ENCODE measurements around the gene SCN1B.
"Not testable (repeated sequence)": the region's sequence is repeated elsewhere in the genome, so short reads cannot be mapped to it uniquely, and the experiment has no call there.

Gene SCN1B

DNA sequence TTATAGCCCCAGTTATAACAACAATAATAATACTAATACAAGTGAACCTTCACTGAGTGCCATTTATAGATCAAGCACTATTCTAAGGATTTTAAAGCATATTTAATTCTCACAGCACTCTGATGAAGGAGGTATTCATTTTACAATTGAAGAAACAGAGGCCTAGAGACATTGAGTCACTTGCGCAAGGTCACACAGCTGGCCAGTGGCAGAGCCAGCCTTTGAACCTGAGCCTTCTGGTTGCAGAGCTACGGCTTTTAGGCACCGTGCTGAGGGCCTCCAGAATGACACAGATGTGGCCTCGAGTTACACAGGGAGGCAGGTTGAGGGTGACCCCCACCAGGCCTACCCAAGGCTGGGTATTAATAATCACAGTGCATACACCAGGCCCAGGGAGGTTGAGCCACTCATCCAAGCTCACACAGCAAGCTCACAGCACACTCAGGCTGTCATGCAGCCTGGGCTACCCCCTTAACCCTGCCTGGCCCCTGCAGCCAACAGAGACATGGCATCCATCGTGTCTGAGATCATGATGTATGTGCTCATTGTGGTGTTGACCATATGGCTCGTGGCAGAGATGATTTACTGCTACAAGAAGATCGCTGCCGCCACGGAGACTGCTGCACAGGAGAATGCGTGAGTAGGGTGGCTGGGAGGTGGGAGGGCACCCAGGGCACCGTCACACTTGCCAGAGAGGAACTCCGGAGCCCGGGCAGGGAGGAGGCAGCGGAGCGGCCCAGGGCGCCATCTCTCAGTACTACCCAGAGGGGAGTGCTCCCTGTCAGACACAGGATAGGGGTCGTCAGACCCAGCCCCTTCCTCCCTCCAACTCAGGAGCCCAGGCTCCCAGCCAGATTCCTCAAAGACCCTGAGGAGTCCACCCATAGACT lies 8.6 kb downstream of the SCN1B start:
- no peak for DNase-seq

DNA sequence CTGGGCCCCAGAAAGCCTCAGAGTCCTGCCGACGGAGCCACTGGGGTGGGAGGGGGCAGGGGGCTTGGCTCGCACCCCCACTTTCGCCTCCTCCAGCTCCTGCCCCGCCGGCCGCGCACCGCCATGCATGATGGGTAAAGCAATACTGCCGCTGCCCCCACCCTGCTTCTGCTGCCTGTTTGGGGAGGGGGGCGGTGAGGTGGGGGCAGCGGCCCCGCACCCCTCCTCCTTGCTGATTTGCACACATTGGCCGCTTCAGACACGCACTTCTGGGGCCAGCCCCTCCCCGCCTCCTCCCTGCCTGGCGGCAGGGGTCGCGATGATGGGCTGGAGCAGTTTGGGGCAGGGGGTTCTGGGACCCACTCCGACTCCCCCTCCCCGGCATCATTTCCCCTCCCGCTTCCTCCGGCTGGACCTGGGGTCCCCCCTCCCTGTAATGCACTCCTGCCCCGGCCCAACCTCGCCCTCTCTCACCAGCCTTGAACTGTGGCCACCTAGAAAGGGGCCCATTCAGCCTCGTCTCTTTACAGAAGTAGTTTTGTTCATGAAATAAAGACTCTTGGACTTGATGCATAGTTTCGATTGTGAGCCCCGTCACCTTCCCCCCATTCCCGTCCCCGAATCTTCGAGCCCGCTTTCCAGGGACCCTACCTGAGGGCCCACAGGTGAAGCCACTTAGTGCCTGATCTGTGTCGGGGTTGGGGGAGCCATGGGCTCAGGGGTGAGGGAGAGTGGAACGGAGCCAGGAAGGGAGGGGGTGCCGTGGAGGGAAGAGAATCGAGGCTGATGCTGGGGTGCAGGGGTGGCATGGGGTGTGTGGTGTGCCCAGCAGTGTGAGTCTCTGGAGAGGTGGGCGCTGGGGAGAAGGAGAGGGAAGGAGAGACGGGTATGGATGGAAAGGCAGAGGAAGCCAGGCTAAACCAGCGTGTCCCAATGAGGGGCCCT lies 9.9 kb downstream of the SCN1B start:
- no peak for DNase-seq

DNA sequence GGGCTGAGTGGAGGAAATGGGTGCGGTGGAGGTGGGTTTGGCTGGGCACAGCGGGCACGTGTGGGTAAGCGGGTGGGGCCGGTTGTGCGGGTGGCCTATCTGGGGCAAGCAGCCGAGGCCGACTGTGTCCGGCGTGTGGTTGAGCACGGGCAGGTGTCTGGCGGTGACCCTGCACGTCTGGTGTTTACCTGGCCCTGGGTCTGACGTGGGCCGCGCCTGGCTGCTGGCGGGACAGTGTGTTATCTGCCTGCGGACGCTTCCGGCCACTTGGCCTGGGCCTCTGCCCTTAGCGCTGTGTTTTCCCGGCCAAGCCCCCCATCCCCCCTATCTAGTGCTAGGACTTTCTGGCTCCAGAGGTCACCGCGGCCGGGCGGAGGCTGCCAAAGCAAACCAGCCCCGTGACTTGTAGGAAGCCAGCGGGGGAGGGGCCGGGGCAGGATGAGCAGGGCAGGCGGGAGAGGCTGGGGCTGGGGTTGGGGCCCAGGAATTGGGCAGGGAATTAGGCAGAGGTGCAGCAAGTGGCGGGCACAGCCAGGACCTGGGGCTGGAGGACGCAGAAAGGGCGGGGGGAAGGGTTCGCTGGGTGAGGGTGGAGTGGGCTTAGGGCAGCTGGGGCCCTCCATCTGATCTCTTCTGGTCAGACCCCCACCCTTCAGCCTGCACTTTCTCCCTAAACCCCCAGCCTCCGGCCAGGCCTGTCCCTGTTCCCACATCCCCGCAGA lies 10.7 kb downstream of the SCN1B start:
- DNase-seq: peak; percentile 28

DNA sequence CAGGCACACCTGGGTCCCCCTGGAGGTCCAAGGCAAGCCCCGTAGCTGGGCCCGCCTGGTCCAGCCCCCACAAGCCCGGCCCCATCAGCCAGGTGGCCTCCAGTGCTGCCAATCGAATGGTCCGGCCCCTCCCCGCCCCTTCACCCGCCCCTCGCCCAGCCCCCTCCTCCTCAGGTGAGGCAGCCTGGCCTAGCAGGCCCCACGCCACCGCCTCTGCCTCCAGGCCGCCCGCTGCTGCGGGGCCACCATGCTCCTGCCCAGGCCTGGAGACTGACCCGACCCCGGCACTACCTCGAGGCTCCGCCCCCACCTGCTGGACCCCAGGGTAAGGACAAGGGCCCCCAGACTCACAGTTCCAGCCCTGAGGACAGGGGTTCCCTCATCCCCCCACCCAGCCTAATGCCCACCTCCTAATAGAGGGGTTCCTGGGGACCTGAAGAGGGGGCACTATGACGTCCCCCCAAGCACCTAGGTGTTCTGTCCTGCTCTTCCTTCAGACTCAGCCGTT lies 11.3 kb downstream of the SCN1B start, which contains the start of gene HPN:
TSS of gene HPN (plus strand) at position 174 of the 508 bp plus-strand sequence. CDS start 786 bp downstream, outside the sequence.
- DNase-seq: no peak

DNA sequence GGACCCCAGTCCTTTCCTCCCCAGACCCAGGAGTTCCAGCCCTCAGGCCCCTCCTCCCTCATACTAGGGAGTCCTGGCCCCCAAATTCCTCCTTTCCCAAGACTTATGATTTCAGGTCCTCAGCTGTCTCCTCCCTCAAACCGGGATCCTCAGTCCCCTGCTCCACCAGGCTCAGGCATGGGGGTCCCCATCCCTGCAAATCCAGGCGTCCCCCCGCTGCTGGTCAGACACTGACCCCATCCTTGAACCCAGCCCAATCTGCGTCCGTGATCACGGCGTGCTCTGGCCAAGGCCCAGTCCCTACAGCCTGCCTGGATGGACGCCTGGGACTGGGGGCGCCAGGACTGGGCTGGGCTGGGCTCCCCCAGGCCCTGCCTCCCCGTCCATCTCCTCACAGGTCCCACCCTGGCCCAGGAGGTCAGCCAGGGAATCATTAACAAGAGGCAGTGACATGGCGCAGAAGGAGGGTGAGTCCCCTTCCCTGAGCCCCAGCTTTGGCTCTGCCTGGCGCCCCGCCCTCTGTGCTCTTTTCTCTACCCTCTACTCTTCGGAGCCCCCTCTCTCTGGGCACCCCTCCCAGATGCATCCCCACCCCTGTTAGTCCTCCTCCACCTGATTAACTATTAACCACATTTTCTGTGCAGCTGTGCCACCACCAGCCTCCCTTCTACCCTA lies 11.9 kb downstream of the SCN1B start:
- DNase-seq: no peak

DNA sequence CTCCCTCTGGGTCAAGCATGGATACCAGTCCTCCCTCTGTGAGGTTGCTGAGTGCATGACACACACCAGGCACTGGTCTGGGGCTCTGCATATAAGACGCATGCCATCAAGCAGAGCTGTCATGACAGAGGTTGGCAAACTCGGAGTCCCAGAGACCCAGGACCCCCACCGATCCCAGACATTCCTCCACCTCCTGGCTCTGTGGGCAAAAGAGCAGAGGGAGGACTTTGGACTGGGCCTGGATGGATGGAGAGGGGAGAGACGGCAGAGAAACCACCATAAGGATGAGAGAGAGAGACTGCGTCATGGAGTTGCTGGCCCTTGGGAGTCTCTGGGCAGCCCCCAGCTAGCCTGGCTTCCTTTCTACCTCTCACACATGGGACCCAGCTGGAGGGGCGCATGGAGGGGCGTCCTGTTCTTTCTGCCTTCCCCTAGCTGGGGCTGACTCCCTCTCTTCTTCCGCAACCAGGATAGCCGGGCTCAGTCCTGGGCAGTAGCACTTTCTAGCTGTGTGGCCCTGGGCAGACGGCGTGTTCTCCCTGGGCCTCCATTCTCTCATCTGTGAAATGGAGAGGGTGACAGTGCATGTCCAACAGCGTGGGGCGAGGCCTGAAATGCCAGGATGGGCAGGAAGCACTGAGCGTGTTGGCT lies 12.8 kb downstream of the SCN1B start:
- no peak for DNase-seq

DNA sequence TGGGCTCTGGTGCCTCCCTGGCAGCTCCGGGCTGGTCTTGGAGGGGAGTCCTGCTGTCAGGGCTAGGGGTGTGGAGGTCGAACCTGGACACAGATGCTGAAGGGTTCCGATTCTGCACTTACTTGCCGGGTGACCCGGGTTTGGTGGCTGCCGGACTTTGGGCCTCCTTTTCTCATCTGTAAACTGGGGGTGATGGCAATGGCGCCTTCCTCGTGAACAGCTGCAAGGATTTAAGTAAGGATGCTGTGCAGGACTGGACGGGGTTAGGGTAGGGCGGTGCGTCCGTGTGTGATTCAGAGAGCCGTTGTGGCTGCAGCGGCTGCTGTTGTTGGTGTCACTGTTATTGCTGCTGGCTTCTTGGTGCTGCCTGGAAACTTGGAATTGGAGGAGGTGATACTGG lies 13.6 kb downstream of the SCN1B start:
- DNase-seq: no peak

DNA sequence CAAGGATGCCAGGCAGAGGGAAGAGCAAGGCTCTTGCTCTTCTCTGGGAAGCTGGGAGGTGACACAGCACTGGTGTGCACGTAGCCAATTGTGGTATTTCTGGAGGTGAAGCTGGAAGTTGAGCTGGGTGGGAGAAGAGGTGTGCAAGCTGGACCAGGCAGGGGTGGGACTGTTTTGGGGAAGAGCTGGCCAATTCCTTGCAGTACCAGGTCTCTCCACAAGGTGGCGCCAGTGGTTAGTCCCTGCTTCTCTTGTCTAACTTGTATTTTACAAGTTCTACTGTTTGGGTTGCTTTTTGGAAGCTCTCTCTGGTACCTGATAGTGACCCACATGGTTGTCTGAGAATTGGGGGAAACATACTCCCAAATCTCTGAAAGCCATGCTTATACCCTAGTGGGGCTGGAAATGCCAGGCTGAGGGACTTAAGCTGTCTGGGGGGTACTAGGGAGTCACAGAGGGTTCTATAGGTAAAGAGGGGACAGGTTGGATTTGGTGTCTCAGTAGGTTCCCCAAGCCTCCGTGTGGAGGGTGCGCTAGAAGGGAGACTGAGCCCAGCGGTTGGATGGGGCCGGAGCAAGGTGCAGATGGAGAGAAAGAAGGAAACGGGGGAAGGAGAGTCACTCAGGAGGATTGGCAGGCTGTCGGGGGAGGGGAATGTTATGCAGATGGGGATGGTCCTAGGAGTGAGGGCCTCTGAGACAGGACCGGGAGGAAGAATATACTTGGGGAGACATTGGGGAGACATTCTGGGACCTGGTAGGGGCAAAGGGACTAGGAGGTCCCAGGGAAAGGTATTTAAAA lies 14.2 kb downstream of the SCN1B start:
- DNase-seq: peak; percentile 59

DNA sequence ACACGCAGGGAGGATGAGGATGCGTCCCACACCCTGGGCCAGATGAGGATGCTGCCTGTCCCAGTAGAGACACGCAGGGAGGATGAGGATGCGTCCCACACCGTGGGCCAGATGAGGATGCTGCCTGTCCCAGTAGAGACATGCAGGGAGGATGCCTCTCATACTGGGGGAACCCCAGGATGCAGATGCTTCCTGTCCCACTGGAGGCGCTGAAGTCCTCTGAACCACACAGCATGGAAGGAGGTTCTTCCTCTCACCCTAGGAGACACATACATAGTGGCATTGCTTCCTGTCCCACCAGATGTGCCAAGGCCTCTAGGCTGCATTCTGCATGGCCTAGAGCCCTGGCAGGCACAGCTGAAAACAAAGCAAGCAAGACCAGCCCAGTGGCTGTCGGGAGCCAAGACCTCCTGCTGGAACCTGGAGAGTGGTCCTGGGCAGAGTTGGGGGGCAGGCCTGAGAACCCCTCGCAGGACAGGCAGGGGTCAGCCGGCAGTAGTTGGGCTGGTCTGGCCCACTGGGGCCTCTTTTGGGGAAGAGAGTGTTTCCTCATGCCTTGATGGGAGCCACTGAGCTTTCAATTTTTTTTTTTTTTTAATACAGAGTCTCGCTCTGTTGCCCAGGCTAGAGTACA lies 15.5 kb downstream of the SCN1B start:
- DNase-seq: peak; percentile 44

DNA sequence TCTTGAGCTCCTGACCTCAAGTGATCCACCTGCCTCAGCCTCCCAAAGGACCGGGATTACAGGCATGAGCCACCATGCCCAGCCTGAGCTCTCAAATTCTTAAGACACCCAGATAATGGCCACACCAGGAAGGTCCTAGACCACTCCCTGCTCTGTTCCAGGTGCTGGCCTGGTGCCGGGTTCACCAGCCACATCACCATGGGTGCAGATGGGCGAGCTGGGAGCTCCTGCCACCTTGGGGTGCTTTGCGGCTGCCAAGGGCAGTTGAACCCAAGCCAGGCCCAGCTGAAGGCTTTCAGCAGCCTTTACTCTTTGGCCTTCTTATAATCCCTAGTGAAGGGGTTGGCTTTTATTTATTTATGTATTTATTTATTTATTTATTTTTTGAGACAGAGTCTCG lies 16.2 kb downstream of the SCN1B start:
- DNase-seq: no peak

DNA sequence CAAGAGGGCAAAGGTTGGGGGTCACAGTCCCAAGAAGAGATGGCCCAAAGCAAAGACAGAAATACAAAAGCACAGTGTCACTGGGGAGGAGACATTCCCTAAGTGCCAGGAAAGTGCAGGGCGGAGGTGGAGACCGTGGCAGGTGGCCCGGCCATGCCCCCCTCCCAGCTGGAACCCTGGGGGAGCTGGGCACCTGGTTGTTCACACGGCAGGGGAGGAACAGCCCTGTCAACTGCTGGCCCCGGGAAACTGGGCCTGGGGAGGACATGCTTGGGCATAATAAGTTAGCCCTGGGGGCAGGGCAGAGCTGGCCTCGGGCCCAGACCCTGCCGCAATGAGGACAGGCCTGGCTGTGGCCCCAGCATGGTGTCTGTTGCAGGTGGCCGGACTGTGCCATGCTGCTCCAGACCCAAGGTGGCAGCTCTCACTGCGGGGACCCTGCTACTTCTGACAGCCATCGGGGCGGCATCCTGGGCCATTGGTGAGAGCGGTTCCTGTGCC lies 18.7 kb downstream of the SCN1B start:
- DNase-seq: no peak

DNA sequence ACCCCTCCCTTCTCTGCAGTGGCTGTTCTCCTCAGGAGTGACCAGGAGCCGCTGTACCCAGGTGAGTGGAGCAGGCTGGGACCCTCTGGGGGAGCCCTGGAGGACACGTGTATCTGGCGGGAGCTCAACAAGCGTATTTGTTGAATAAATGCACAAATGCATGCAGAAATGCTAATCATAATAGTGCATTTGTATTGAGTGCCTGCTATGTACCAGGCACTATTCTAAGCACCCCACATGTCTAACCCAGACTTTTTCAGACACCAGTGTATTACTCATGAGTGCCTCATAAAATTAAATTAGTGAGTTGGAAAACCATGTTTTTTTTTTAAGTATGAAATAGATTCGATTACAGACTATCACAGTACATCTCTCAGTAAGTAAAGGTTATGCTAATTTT lies 19.2 kb downstream of the SCN1B start:
- DNase-seq: no peak

DNA sequence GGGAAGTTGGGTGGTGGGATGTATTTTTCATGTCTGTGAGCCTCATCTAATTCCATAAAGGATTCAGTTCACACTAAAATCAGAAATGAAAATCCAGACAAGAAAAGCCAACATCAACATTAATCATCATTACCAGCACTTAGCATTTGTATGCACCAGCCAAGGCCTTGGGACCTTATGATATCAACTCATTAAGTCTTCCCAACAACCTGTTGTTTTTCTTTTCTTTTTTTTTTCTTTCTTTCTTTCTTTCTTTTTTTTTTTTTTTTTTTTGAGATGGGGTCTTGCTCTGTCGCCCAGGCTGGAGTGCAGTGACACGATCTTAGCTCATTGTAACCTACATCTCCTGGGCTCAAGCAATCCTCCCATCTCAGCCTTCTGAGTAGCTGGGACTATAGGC lies 20.4 kb downstream of the SCN1B start:
- DNase-seq: not testable (repeated sequence)

DNA sequence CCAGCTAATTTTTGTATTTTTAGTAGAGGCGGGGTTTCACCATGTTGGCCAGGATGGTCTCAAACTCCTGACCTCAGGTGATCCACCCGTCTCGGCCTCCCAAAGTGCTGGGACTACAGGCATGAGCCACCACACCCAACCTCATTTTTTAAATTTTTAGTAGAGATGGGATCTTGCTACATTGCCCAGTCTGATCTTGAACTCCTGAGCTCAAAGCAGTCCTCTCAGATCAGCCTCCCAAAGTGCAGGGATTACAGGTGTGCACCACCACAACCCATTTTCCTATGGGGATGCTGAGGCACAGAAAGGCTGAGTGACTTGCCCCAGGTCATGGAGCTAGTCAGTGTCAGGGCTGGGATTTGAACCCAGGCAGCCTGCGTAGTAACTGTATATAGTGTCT lies 21.0 kb downstream of the SCN1B start:
- not testable (repeated sequence) for DNase-seq

DNA sequence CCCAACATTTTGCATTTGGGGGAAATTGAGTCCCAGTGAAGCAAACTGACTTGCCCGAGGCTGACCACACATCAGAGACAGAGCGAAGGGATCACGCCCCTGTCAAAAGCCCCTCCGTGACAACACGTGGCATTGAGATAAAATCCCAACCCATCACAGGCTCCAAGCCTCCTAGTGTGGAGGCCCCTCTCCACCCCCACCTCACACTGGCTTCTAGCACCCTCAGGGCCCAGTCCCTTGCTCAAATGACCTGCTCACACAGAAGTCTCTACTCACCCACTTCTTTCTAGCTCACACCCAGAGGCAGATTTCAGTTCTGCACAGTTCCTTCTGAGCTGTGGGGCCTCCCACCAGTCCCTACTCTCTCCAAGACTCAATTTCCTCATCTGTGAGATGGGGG lies 21.5 kb downstream of the SCN1B start:
- no peak for DNase-seq

DNA sequence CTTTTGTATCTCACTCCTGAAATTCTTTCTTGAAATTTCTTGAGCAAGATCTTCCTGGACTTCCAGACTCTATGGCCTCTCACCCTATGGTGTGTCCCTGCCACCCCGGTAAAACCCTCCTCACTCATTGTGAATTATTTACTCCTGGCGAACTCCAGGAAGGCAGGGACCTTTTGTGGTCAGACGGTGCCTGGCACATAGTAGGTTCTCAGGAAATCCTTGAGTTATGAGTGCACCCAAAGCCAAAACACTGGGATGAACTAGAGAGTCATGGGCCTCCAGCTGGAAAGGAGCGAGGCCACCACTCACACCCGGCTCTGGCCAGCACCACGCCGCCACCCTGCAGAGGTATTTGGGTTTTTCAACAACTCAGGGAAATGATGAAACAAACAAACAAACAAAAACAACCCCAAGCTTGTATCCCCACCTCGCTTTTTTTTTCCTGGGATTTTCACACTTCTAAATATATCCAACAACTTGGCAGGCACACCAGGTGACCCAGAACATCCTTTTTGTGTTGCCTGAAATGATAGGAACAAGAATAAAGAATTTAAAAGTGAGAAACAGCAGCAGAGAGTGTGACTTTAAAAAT lies 22.4 kb downstream of the SCN1B start:
- DNase-seq: no peak

DNA sequence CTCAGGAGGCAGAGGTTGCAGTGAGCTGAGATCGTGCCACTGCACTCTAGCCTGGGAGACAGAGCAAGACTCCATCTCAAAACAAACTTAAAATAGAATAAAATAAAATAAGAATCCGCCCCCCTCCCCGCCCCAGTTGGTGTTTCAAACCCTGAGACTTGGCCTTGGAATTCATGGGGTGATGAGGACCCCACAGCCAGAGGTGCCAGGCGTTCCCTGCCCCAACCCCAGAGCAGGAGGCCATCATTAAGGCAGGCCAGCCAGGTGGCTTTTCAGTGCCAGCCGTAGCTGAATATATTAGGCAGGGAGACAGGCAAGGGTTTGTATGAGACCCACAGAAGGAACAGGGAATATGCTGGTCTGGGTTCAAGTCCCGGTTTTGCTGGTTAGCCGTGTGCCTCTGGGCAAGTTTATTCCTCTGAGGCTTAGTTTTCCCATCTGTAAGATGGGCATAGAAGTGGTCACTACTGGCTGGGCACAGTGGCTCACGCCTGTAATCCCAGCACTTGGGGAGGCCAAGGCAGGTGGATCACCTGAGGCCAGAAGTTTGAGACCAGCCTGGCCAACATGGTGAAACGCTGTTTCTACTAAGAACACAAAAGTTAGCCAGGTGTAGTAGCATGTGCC lies 23.5 kb downstream of the SCN1B start:
- DNase-seq: no peak

DNA sequence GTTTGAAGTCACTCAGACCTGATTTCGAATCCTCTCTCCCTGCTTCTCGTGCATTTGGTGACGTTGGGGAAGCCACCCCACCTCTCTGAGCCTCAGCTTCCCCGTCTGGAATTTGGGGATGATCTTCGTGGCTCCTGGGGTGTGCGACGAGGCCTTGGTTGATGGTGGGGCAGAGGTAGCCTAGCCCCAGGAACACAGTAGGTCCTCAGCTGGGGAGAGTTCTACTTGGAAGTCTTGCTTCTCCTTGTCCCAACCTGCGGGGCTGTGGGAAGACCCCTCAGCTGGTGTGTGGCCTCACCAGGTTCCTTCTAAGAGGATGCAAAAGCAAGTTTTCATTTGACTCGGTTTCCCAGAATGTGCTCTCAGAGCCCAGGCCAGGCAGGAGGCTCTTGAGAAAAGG lies 24.4 kb downstream of the SCN1B start:
- DNase-seq: no peak

DNA sequence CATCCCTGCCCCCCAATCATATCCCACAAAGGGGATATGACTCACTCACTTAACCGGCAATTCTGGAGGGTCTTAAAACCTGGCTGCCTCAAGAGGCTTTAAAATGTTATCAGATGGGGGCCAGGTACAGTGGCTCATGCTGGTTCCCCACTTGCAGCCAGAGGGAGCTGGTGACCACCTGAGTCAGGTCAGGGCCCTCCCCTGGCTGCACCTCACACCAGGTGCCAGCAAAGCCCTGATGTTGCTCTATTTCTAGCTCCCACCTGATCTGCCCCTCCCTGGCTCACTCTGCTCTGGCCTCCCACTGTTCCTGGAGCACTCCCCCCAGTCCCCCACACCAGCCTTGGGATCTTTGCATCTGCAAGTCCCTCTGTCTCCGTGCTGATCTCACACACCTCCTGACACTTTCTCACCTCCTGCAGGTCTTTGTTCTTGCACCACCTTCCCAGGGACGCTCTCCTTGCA lies 25.5 kb downstream of the SCN1B start:
- no peak for DNase-seq

Data from CD4-positive, alpha-beta T cell treated with Interleukin-10 for 1 hour (primary cell).